HFF-Myc (cell line): ENCODE data around the gene NUP42.

ENCODE experiments used
- DNase-seq: peaks from one replicate; pipeline ENCODE4 v3.0.0-alpha.2; 2011; ENCODE audit warnings: low read depth; ENCODE audit errors: extremely low read depth
- H3K4me3 ChIP-seq: replicated peaks from 2 replicates; pipeline ENCODE4 v1.5.1; 2011; ENCODE audit warnings: low read depth, mild to moderate bottlenecking, control low read depth, low read length
- TF ChIP-seq, protein P1 (sequence below): IDR thresholded peaks from 2 replicates; pipeline ENCODE4 v1.5.1; 2012; ENCODE audit warnings: mild to moderate bottlenecking, low read depth, low read length, control low read depth; ENCODE audit errors: missing control alignments

NUP42 gene

DNA sequence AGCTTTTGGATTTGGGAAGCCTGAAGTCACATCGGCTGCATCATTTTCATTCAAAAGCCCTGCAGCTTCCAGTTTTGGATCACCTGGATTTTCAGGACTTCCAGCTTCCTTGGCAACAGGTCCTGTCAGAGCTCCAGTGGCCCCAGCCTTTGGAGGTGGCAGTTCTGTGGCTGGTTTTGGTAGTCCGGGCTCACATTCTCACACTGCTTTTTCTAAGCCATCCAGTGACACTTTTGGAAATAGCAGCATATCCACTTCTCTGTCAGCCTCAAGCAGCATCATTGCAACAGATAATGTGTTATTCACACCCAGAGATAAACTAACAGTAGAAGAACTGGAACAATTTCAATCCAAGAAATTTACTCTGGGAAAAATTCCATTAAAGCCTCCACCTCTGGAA lies 18.5 kb downstream of the NUP42 start:
- TF ChIP-seq, protein P1, sequence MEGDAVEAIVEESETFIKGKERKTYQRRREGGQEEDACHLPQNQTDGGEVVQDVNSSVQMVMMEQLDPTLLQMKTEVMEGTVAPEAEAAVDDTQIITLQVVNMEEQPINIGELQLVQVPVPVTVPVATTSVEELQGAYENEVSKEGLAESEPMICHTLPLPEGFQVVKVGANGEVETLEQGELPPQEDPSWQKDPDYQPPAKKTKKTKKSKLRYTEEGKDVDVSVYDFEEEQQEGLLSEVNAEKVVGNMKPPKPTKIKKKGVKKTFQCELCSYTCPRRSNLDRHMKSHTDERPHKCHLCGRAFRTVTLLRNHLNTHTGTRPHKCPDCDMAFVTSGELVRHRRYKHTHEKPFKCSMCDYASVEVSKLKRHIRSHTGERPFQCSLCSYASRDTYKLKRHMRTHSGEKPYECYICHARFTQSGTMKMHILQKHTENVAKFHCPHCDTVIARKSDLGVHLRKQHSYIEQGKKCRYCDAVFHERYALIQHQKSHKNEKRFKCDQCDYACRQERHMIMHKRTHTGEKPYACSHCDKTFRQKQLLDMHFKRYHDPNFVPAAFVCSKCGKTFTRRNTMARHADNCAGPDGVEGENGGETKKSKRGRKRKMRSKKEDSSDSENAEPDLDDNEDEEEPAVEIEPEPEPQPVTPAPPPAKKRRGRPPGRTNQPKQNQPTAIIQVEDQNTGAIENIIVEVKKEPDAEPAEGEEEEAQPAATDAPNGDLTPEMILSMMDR, result no peak
- no peak for DNase-seq
- H3K4me3 ChIP-seq, result no peak overlapping the region

DNA sequence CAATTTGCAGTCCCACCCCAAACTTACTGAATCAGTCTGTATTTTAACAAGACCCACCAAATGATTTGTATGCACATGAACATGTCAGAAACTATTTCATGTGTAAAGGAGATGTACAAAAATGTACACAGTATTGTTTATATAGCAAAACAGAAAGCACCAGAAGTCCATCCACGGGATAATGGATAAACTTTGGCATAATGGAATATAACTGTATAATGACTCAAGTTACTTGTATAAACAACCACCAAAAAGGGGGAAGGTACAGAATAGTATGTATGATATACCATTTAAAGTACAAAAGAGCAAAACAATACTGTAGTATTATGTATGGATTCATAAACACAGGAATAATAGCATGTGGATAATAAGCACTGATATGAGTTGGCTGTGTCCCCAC lies 22.4 kb downstream of the NUP42 start:
- no peak overlapping the region for H3K4me3 ChIP-seq
- DNase-seq, result no peak
- TF ChIP-seq, protein P1, result no peak

DNA sequence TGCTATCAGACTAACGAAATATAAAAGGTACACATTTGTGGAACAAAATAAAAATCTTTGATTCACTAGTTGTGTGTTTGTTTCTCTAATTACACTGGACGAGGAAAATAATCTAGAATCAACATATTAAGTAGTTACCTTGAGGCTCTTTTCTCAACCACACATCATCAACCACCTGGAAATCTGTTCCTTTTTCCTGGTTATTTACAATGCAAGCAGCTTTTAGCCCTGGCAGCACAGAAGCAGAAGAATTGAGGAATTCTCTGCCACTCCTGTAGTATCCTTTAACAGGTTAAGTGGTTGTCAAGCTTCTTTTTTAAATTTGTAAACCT lies 23.7 kb downstream of the NUP42 start:
- DNase-seq, result no peak
- no peak overlapping the region for H3K4me3 ChIP-seq
- TF ChIP-seq, protein P1, result no peak

DNA sequence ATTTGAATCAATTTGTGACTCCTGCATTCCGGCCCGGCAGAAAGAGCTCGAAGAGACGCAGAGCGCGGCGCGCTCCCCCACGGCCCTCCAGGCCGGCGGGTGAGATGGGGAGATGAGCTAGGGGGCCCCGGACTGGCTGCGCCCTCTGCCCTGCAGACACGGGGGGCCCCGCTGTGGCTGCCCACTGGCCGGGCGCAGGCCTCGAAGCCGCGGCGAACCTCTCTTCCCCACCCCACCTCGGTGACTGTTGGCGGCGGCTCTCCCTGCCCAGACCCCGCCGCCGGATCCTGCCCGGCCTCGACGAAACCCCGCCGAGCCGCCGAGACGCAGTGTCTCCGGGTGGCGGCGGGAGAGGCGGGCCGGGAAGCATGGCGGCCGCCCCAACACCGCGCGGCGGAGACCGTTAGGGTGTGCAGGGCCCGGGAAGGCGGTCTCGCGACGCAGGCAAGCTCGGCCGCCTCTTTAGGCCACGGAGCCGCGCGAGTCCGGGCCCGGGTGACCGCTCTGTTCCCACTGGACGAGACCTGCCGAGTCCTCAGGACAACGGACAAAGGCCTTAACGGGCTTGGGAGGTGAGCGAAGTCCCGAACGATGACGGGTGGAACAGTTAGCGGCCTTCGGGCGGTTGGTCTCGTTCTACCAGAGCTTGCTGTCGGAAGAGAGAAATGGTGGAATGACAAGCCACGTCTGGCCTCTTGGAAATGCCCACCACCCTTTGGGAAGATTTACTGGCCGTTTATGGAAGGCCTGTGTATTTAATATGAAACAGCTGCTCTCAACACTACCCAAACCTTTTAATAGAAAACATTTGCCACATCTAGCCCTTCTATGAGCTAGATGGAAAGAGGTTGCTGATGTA lies 24.3 kb downstream of the NUP42 start:
- DNase-seq, result no peak

DNA sequence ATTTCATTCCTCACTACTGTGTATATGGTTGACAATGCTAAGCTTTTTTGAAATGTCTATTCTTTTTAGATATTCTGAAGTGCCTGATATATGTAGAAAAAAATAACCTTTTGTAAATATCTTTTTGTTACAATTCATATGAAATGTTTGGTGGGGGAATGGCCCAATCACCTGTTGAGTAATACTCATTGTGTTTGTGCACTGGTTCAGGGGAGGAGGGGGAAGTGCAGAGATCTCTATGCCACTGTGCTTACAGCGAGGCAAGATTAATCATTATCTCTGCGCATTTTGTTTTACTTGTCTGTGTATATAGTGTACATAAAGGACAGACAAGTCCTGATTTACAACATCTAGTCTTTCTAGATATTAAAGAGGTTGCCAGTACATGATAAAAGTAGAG lies 25.2 kb downstream of the NUP42 start:
- H3K4me3 ChIP-seq, result no peak overlapping the region
- TF ChIP-seq, protein P1, result no peak
- DNase-seq, result no peak

More for the DNA sequence above, 24.3 kb downstream of the NUP42 start:
- TF ChIP-seq, protein P1, result no peak
- no peak overlapping the region for H3K4me3 ChIP-seq

DNA sequence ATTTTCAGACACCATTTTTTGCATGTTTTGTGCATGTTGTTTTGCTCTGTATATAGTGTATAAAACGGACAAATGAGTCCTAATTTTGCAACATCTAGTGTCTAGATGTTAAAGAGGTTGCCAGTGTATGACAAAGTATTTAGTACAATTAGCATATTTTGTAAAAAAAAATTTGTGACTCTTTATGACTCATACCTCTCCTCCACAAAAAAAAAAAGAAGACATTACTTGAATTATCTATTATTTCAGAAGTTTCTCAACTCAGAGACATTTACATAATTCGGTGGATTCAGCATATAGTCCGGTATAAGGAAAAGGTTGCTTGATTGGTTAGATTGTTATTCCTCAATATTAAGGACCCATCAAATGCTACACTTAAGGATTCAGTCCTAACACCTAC lies 26.0 kb downstream of the NUP42 start:
- H3K4me3 ChIP-seq, result no peak overlapping the region
- DNase-seq, result no peak

More for the DNA sequence above, 26.0 kb downstream of the NUP42 start:
- TF ChIP-seq, protein P1, result no peak
